ENCODE measurements around the gene HEATR5A.

GRCh38 chr14:31243860-31244259 is 176.5 kb downstream of the HEATR5A start:
- TF ChIP-seq, protein P1, sequence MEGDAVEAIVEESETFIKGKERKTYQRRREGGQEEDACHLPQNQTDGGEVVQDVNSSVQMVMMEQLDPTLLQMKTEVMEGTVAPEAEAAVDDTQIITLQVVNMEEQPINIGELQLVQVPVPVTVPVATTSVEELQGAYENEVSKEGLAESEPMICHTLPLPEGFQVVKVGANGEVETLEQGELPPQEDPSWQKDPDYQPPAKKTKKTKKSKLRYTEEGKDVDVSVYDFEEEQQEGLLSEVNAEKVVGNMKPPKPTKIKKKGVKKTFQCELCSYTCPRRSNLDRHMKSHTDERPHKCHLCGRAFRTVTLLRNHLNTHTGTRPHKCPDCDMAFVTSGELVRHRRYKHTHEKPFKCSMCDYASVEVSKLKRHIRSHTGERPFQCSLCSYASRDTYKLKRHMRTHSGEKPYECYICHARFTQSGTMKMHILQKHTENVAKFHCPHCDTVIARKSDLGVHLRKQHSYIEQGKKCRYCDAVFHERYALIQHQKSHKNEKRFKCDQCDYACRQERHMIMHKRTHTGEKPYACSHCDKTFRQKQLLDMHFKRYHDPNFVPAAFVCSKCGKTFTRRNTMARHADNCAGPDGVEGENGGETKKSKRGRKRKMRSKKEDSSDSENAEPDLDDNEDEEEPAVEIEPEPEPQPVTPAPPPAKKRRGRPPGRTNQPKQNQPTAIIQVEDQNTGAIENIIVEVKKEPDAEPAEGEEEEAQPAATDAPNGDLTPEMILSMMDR (IDR thresholded peaks at IDR 0.05), result no peak
- TF ChIP-seq POLR2AphosphoS5 (IDR thresholded peaks at IDR 0.05), result peak in 1 of 3 donors; percentile 36
